Endothelial cell of umbilical vein (primary cell): Measurements from ENCODE around the gene ACAD11. TPM values are rescaled to one million over a fixed set of nuclear protein-coding genes. Genes with fewer than 3 reads are reported as not detected.

ENCODE experiments used
- BruUV-seq: library from RNA; stranded (reverse); fragments of 400-500 nt; replicated peaks from 2 replicates; lab custom pipeline; 2021; lab: Mats Ljungman, UMichigan
- CTCF ChIA-PET: fragments of 300-600, 350-600 bp; sonication (Branson Sonifier 250); formaldehyde crosslinking; loops from one replicate; lab custom pipeline; 2021; ENCODE audit warnings: antibody characterized with exemption, inconsistent platforms; lab: Charles Lee
- POLR2A ChIA-PET: fragments of 300-600, 350-600 bp; sonication (Branson Sonifier 250); formaldehyde crosslinking; loops from one replicate; lab custom pipeline; 2021; ENCODE audit warnings: antibody characterized with exemption, inconsistent platforms; lab: Charles Lee
- DNase-seq: peaks from one replicate; pipeline ENCODE4 v3.0.0-alpha.2; 2011; ENCODE audit warnings: low read depth, low spot score
- FAIRE-seq: peaks from 2 replicates; lab custom pipeline; 2011; peaks lifted over from hg19 to GRCh38; lab: Jason Lieb, UNC
- H2AFZ ChIP-seq: 2 replicates; pipeline ENCODE4 v1.6.0; 2012; ENCODE audit warnings: low read depth, low read length, control low read depth, inconsistent platforms
- H3K27ac ChIP-seq: 2 replicates; pipeline ENCODE4 v1.5.1; 2011; ENCODE audit warnings: low read depth, mild to moderate bottlenecking, control low read depth, low read length, moderate library complexity; ENCODE audit not compliant: insufficient read depth
- H3K27me3 ChIP-seq, 2 experiments: 2 replicates each; pipeline versions ENCODE4 v1.6.0 to v1.6.1; 2011; ENCODE audit warnings: low read length in 2 of 2, mixed read lengths in 1 of 2; ENCODE audit not compliant: control insufficient read depth in 2 of 2, insufficient read depth in 2 of 2
- H3K36me3 ChIP-seq, 2 experiments: 2 replicates in 1 of 2; 3 replicates in 1 of 2; pipeline ENCODE4 v1.5.1; 2011; ENCODE audit warnings: low read length in 2 of 2, mild to moderate bottlenecking in 1 of 2, moderate library complexity in 1 of 2; ENCODE audit not compliant: control insufficient read depth in 2 of 2, insufficient read depth in 2 of 2; ENCODE audit errors: extremely low read depth in 1 of 2
- H3K4me1 ChIP-seq: 3 replicates; pipeline ENCODE4 v1.5.1; 2011; ENCODE audit warnings: mild to moderate bottlenecking, low read length; ENCODE audit not compliant: control insufficient read depth, insufficient read depth; ENCODE audit errors: extremely low read depth
- H3K4me2 ChIP-seq: 2 replicates; pipeline ENCODE4 v1.6.1; 2011; ENCODE audit warnings: low read length, control low read depth, mixed read lengths; ENCODE audit not compliant: insufficient read depth
- H3K4me3 ChIP-seq, 3 experiments: fragments of 200-600 bp in 1 of 3; sonication (generic), shearing (Covaris generic) in 1 of 3; replicated peaks in 1 of 3; 2 replicates each; pipeline ENCODE4 v1.5.1; 2011 to 2016; ENCODE audit warnings: control low read depth in 3 of 3, low read length in 3 of 3, mild to moderate bottlenecking in 2 of 3, inconsistent platforms in 1 of 3, low read depth in 1 of 3, moderate library complexity in 1 of 3; ENCODE audit not compliant: insufficient read depth in 1 of 3
- H3K79me2 ChIP-seq: 2 replicates; pipeline ENCODE4 v1.6.0; 2012; ENCODE audit warnings: low read length, inconsistent platforms; ENCODE audit not compliant: control insufficient read depth, insufficient read depth
- H3K9ac ChIP-seq: replicated peaks from 2 replicates; pipeline ENCODE3; 2011; ENCODE audit warnings: low read length, control low read depth; ENCODE audit not compliant: insufficient read depth; ENCODE audit errors: extremely low read depth
- H3K9me1 ChIP-seq: replicated peaks from 3 replicates; pipeline ENCODE4 v1.6.0; 2011; ENCODE audit warnings: mild to moderate bottlenecking, low read length; ENCODE audit not compliant: control insufficient read depth, insufficient read depth; ENCODE audit errors: extremely low read depth
- H3K9me3 ChIP-seq: replicated peaks from 2 replicates; pipeline ENCODE4 v1.5.1; 2012; ENCODE audit warnings: low read length, inconsistent platforms; ENCODE audit not compliant: control insufficient read depth, insufficient read depth
- H4K20me1 ChIP-seq: replicated peaks from 2 replicates; pipeline ENCODE3; 2011; ENCODE audit warnings: mild to moderate bottlenecking, low read length; ENCODE audit not compliant: control insufficient read depth, insufficient read depth; ENCODE audit errors: extremely low read depth
- EZH2 ChIP-seq: IDR thresholded peaks from 2 replicates; pipeline ENCODE4 v1.6.1; 2012; ENCODE audit warnings: borderline replicate concordance, low read depth, mild to moderate bottlenecking, moderate library complexity, low read length, inconsistent platforms; ENCODE audit not compliant: severe bottlenecking
- FOS ChIP-seq: IDR thresholded peaks from 2 replicates; pipeline ENCODE4 v1.6.1; 2011; ENCODE audit warnings: mild to moderate bottlenecking, low read length, moderate library complexity, borderline replicate concordance; ENCODE audit not compliant: insufficient read depth
- GATA2 ChIP-seq: IDR thresholded peaks from 2 replicates; pipeline ENCODE4 v1.7.0; 2011; ENCODE audit warnings: low read depth, mild to moderate bottlenecking, moderate library complexity, mixed read lengths, low read length; ENCODE audit not compliant: insufficient read length, insufficient read depth
- JUN ChIP-seq: IDR thresholded peaks from 2 replicates; pipeline ENCODE4 v1.6.1; 2011; ENCODE audit warnings: borderline replicate concordance, low read depth; ENCODE audit not compliant: insufficient read length, insufficient read depth
- MYC ChIP-seq: IDR thresholded peaks from one replicate; pipeline ENCODE4 v1.6.1; 2011; ENCODE audit warnings: mild to moderate bottlenecking, low read depth, low read length
- POLR2A ChIP-seq: IDR thresholded peaks from 2 replicates; pipeline ENCODE4 v1.6.1; 2012; ENCODE audit warnings: low read depth, mild to moderate bottlenecking, control low read depth, low read length
- POLR2AphosphoS5 ChIP-seq: IDR thresholded peaks from 2 replicates; pipeline ENCODE4 v1.6.1; 2012; ENCODE audit warnings: low read depth, mild to moderate bottlenecking, control low read depth, low read length, moderate library complexity; ENCODE audit not compliant: insufficient read depth
- dilution Hi-C: fragments of 300-500 bp; cut with MboI; formaldehyde crosslinking; loops from one replicate; pipeline ENCODE4 v1.15.0; 2019; ENCODE audit warnings: low sequenced_read_pairs; ENCODE audit not compliant: extremely low pct_ligation_motif_present
- intact Hi-C: fragments of 100-400 bp; cut with micrococcal nuclease; formaldehyde crosslinking; loops from one replicate; pipeline ENCODE4 v1.10.0; 2022
- polyA plus RNA-seq, 4 experiments: library from polyadenylated mRNA; depleted of rRNA in 3 of 4; stranded (reverse) in 3 of 4; unstranded in 1 of 4; fragments of >200 nt; gene quantifications; 2 replicates each; pipeline versions ENCODE4 v1.2.1 to v1.2.3, GENCODE V29; 2011 to 2012; ENCODE audit warnings: missing spikeins in 1 of 4
- total RNA-seq: library from RNA; stranded (reverse); gene quantifications from 2 replicates; pipeline ENCODE4 v1.2.3, GENCODE V29; 2021
- TF ChIP-seq, protein P1 (sequence below), 2 donors: IDR thresholded peaks; 1 replicate in 1 of 2; 2 replicates in 1 of 2; pipeline ENCODE4 v1.5.1; 2011; ENCODE audit warnings: low read length in 2 of 2, mild to moderate bottlenecking in 2 of 2, moderate library complexity in 2 of 2, control low read depth in 1 of 2, inconsistent platforms in 1 of 2, low read depth in 1 of 2; ENCODE audit not compliant: insufficient read depth in 1 of 2; ENCODE audit errors: extremely low read depth in 1 of 2
- TF ChIP-seq, protein P2 (sequence below): IDR thresholded peaks from 2 replicates; pipeline ENCODE4 v1.6.1; 2011; ENCODE audit not compliant: insufficient read depth, insufficient read length

Gene ACAD11
- total and polyA plus RNA-seq, 2 donors (not counting 3 experiments of a cell fraction or from before 2014, with no cell fraction given) = 9.6 to 17.9 TPM

DNA sequence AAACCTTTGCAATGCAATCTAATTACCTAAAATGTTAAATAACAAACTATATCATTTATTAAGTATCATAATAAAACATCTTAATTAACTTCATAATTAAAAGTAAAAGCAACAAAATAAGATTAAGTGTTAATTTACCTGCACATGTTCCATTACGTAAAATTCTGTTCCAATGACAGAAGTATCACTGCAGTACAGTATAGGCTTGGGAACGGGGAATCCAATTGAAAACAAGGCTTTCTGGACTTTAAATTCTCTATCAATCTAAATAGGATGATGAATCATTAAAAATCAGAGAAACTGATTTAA is 17.1 kb downstream of the ACAD11 start:
- no peaks in the 10 kb centered on the region for H3K79me2 ChIP-seq
- DNase-seq (no peak), FAIRE-seq (no peak)
- H3K9me3 ChIP-seq = no peaks in the 10 kb centered on the region
- H3K9ac ChIP-seq = no peak overlapping the region
- dilution Hi-C loops = loop anchor here (25.0 kb wide), 1 partner anchor 105 kb away; no protein-coding TSS in a partner anchor
- no peak overlapping the region for H3K27ac ChIP-seq
- no peak overlapping the region for H3K4me3 ChIP-seq
- peaks cover 24% of the 10 kb centered on the region for H3K4me1 ChIP-seq
- TF ChIP-seq, protein P1, sequence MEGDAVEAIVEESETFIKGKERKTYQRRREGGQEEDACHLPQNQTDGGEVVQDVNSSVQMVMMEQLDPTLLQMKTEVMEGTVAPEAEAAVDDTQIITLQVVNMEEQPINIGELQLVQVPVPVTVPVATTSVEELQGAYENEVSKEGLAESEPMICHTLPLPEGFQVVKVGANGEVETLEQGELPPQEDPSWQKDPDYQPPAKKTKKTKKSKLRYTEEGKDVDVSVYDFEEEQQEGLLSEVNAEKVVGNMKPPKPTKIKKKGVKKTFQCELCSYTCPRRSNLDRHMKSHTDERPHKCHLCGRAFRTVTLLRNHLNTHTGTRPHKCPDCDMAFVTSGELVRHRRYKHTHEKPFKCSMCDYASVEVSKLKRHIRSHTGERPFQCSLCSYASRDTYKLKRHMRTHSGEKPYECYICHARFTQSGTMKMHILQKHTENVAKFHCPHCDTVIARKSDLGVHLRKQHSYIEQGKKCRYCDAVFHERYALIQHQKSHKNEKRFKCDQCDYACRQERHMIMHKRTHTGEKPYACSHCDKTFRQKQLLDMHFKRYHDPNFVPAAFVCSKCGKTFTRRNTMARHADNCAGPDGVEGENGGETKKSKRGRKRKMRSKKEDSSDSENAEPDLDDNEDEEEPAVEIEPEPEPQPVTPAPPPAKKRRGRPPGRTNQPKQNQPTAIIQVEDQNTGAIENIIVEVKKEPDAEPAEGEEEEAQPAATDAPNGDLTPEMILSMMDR (IDR thresholded peaks at IDR 0.05; ENCODE audit: extremely low read depth in 1 of 2, insufficient read depth in 1 of 2, low read depth in 1 of 2, low read length in 2 of 2) = no peak
- TF ChIP-seq GATA2 = no peak
- TF ChIP-seq, protein P2, sequence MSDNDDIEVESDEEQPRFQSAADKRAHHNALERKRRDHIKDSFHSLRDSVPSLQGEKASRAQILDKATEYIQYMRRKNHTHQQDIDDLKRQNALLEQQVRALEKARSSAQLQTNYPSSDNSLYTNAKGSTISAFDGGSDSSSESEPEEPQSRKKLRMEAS = no peak
- no peak for TF ChIP-seq EZH2
- no peak for TF ChIP-seq POLR2A
- TF ChIP-seq MYC = no peak
- no peak for TF ChIP-seq JUN
- TF ChIP-seq FOS = no peak
- TF ChIP-seq POLR2AphosphoS5 = no peak
- H3K9me1 ChIP-seq = no peaks in the 10 kb centered on the region
- no TSS peak for BruUV-seq
- no peak overlapping the region for H2AFZ ChIP-seq
- H3K4me2 ChIP-seq = no peak overlapping the region
- no peaks in the 10 kb centered on the region for H3K36me3 ChIP-seq
- ChIA-PET CTCF (interaction anchor here (0.6 to 6.8 kb wide), 32 partner anchors 10 to 194 kb away, joined by 3 to 423 read pairs (median 7); partner anchors contain the start of genes ACAD11, ACKR4 and UBA5), POLR2A (no interaction called here)
- no peaks in the 10 kb centered on the region for H4K20me1 ChIP-seq
- intact Hi-C loops = loop anchor here (1.0 to 2.0 kb wide), 3 partner anchors 48 to 290 kb away; no protein-coding TSS in a partner anchor
- no peaks in the 10 kb centered on the region for H3K27me3 ChIP-seq
